HG02973 (cell line): ENCODE results near the gene TRIO.
"Not testable (repeated sequence)": the region's sequence is repeated elsewhere in the genome, so short reads cannot be mapped to it uniquely, and the experiment has no call there.

Experiments used
- ATAC-seq: cut with Tn5 transposase; IDR thresholded peaks from one replicate; pipeline ENCODE4 v1.9.1; 2021; ENCODE audit warnings: moderate library complexity; ENCODE audit not compliant: unreplicated experiment

The TRIO gene

GRCh38 chr5:14516901-14517300 lies 373.8 kb downstream of the TRIO start:
- no peak for ATAC-seq

GRCh38 chr5:14518638-14519037 lies 375.5 kb downstream of the TRIO start:
- ATAC-seq: no peak

GRCh38 chr5:14521748-14522147 lies 378.6 kb downstream of the TRIO start:
- ATAC-seq: no peak

- no peak for ATAC-seq
These were observed 379.6 kb downstream of the TRIO start for GRCh38 chr5:14522721-14523120.

- no peak for ATAC-seq
These were observed 380.3 kb downstream of the TRIO start for GRCh38 chr5:14523243-14524034.

- ATAC-seq: no peak
These were observed 382.3 kb downstream of the TRIO start for GRCh38 chr5:14525397-14525796.

GRCh38 chr5:14526493-14526892 lies 383.4 kb downstream of the TRIO start:
- no peak for ATAC-seq

GRCh38 chr5:14528115-14528514 lies 385.0 kb downstream of the TRIO start:
- ATAC-seq: no peak

GRCh38 chr5:14528926-14529325 lies 385.8 kb downstream of the TRIO start:
- no peak for ATAC-seq

GRCh38 chr5:14531668-14532067 lies 388.5 kb downstream of the TRIO start:
- ATAC-seq: no peak

- ATAC-seq: no peak
These were observed 389.0 kb downstream of the TRIO start for GRCh38 chr5:14532180-14532579.

- ATAC-seq: no peak
These were observed 391.6 kb downstream of the TRIO start for GRCh38 chr5:14534773-14535172.

GRCh38 chr5:14545308-14545707 lies 402.2 kb downstream of the TRIO start:
- no peak for ATAC-seq

- ATAC-seq: no peak
These were observed 402.7 kb downstream of the TRIO start for GRCh38 chr5:14545862-14546261.

- ATAC-seq: no peak
These were observed 404.5 kb downstream of the TRIO start for GRCh38 chr5:14547666-14548065.

GRCh38 chr5:14551211-14551610 lies 408.1 kb downstream of the TRIO start:
- no peak for ATAC-seq

GRCh38 chr5:14552017-14552416 lies 408.9 kb downstream of the TRIO start:
- ATAC-seq: no peak

GRCh38 chr5:14554288-14554687 lies 411.1 kb downstream of the TRIO start:
- ATAC-seq: not testable (repeated sequence)

GRCh38 chr5:14556015-14556414 lies 412.9 kb downstream of the TRIO start:
- ATAC-seq: no peak

- ATAC-seq: no peak
These were observed 414.1 kb downstream of the TRIO start for GRCh38 chr5:14557203-14557770.

GRCh38 chr5:14557791-14558415 lies 414.8 kb downstream of the TRIO start:
- ATAC-seq: no peak
